Measurements from ENCODE around the gene TIMP2.

DNA sequence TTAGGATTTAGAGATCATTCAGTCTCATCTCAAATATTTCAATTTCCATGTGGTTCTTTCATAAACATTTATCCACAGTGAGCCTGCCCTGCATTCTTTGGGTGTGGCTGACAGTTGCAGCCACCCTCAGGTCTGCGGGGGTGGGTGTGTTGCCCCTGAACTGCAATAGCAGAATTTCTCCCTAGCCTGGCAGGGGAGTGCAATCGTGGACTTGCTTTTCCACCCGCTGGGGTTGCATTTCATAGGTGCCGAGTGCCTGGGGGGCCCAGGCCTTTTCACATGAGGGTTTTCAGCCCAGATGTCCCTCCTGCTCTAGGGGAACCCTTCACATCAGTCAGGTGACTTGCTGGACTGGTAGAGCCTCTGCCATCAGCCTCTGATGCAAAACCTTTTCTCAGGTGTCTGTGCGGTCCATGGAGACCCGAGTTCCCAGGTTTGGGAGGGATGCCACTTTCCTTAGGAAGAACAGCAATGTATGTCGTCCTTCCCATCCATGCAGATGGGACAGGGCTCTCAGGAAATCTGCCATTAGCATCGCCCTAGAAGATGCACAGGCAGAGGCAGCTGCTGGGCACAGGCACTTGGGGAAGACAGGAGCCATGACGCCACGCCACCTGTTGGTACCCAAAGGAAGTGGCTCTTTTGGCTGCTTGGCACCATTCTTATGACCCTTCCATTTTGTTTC, 82.2 kb downstream of the TIMP2 start:
- TF ChIP-seq POLR2A (IDR thresholded peaks at IDR 0.05; ENCODE audit: low read length) (no peak), GATA1 (IDR thresholded peaks at IDR 0.05; ENCODE audit: low read depth, low read length) (no peak)

Measured in erythroblast (primary cell).